Progenitor cell of endocrine pancreas (in vitro differentiated cells): ENCODE results near the gene PA2G4. TPM values are rescaled to one million over a fixed set of nuclear protein-coding genes. Genes with fewer than 3 reads are reported as not detected.

ENCODE experiments used
- DNase-seq: peaks from one replicate; pipeline ENCODE4 v3.0.0; 2021; ENCODE audit warnings: low spot score; ENCODE audit not compliant: unreplicated experiment
- H3K27ac Mint-ChIP-seq: 2 replicates; pipeline ENCODE4 v1.8.0; 2021; ENCODE audit warnings: mild to moderate bottlenecking, moderate library complexity, mixed read lengths
- H3K27me3 Mint-ChIP-seq: 2 replicates; pipeline ENCODE4 v1.8.0; 2021; ENCODE audit warnings: mixed read lengths
- H3K36me3 Mint-ChIP-seq: 2 replicates; pipeline ENCODE4 v1.8.0; 2022; ENCODE audit warnings: mixed read lengths; ENCODE audit not compliant: insufficient read depth
- H3K4me1 Mint-ChIP-seq: 2 replicates; pipeline ENCODE4 v1.8.0; 2021; ENCODE audit warnings: low read depth, mixed read lengths
- H3K4me3 Mint-ChIP-seq: 2 replicates; pipeline ENCODE4 v1.8.0; 2021; ENCODE audit warnings: low read depth, mild to moderate bottlenecking, moderate library complexity, mixed read lengths
- H3K9me3 Mint-ChIP-seq: 2 replicates; pipeline ENCODE4 v1.8.0; 2021; ENCODE audit warnings: low read depth, mixed read lengths
- CTCF ChIP-seq: fragments of 200-600 bp; sonication (generic); IDR thresholded peaks from one replicate; pipeline ENCODE4 v1.5.0; 2021; ENCODE audit warnings: antibody characterized with exemption, mild to moderate bottlenecking; ENCODE audit not compliant: unreplicated experiment
- total RNA-seq: library from RNA; stranded (reverse); gene quantifications from 2 replicates; pipeline ENCODE4 v1.2.1, GENCODE V29; 2021

The PA2G4 gene
- total RNA-seq, 1 donor from 2014 or later: 103 TPM

GRCh38 chr12:56105609-56105902 is 1.2 kb downstream of the PA2G4 start:
- H3K4me1 Mint-ChIP-seq: peaks cover 24% of the 10 kb centered on the region
- TF ChIP-seq CTCF: no peak
- no peak for DNase-seq
- H3K36me3 Mint-ChIP-seq: peaks cover 28% of the 10 kb centered on the region
- peak overlapping the region; percentile 11 for H3K27ac Mint-ChIP-seq
- peak overlapping the region; percentile 92 for H3K4me3 Mint-ChIP-seq
- no peaks in the 10 kb centered on the region for H3K27me3 Mint-ChIP-seq
- no peaks in the 10 kb centered on the region for H3K9me3 Mint-ChIP-seq

GRCh38 chr12:56107242-56107641 is 2.9 kb downstream of the PA2G4 start:
- DNase-seq: no peak
- TF ChIP-seq CTCF: no peak
- no peak overlapping the region for H3K4me3 Mint-ChIP-seq
- no peaks in the 10 kb centered on the region for H3K9me3 Mint-ChIP-seq
- peaks cover 24% of the 10 kb centered on the region for H3K4me1 Mint-ChIP-seq
- no peak overlapping the region for H3K27ac Mint-ChIP-seq
- peaks cover 28% of the 10 kb centered on the region for H3K36me3 Mint-ChIP-seq
- H3K27me3 Mint-ChIP-seq: no peaks in the 10 kb centered on the region

- Mint-ChIP-seq H3K4me3 (no peak overlapping the region), H3K27ac (peak overlapping the region; percentile 77), H3K4me1 (peaks cover 15% of the 10 kb centered on the region), H3K36me3 (peaks cover 34% of the 10 kb centered on the region), H3K9me3 (no peaks in the 10 kb centered on the region), H3K27me3 (no peaks in the 10 kb centered on the region)
- TF ChIP-seq CTCF: no peak
- no peak for DNase-seq
Observed at GRCh38 chr12:56110571-56110970, 6.2 kb downstream of the PA2G4 start.

- Mint-ChIP-seq H3K27ac (peak overlapping the region; percentile 70), H3K4me1 (peaks cover 15% of the 10 kb centered on the region), H3K36me3 (peaks cover 37% of the 10 kb centered on the region), H3K27me3 (no peaks in the 10 kb centered on the region), H3K4me3 (peak overlapping the region; percentile 29), H3K9me3 (no peaks in the 10 kb centered on the region)
- no peak for DNase-seq
- TF ChIP-seq CTCF: no peak
Observed at GRCh38 chr12:56114084-56114483, 9.7 kb downstream of the PA2G4 start.

- TF ChIP-seq CTCF: no peak
- no peaks in the 10 kb centered on the region for H3K27me3 Mint-ChIP-seq
- peak overlapping the region; percentile 96 for H3K4me3 Mint-ChIP-seq
- no peak for DNase-seq
- no peaks in the 10 kb centered on the region for H3K9me3 Mint-ChIP-seq
- peaks cover 31% of the 10 kb centered on the region for H3K36me3 Mint-ChIP-seq
- peaks cover 22% of the 10 kb centered on the region for H3K4me1 Mint-ChIP-seq
- H3K27ac Mint-ChIP-seq: peak overlapping the region; percentile 99
Observed at GRCh38 chr12:56115329-56115728, 11.0 kb downstream of the PA2G4 start.
